HL-60/S4 treated with retinoic acid at 250 ng/mL for 4 days and 3 days (cell line): ENCODE data around the gene XRN2.
"Not testable (repeated sequence)": the region's sequence is repeated elsewhere in the genome, so short reads cannot be mapped to it uniquely, and the experiment has no call there.

ENCODE experiments used
- in situ Hi-C: fragments of 300-500 bp; cut with MboI; formaldehyde crosslinking; loops from 2 replicates; pipeline ENCODE4 v1.7.0; 2022; ENCODE audit warnings: low sequenced_read_pairs

The XRN2 gene

GRCh38 chr20:21344961-21345360, 41.8 kb downstream of the XRN2 start:
- in situ Hi-C loops, result no loop called here

- in situ Hi-C loops, result no loop called here
Observed at GRCh38 chr20:21352703-21353102, 49.6 kb downstream of the XRN2 start.

DNA sequence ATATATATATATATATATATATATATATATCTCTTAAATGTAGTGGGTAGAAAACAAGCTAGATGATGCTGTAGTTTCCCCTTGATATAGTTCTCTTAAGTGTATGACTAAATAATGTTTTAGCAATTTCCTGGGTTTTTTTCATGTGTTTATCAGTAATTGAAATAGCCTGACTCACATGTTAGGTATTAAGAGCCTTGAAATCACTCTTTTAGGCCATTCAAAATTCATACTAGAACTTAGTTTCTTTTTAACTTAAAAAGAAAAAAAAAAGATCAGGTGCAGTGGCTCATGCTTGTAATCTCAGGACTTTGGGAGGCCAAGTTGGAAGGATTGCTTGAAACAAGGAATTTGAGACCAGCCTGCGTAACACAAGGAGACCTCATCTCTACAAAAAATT, 50.1 kb downstream of the XRN2 start:
- in situ Hi-C loops, result no loop called here

- in situ Hi-C loops, result no loop called here
Observed at GRCh38 chr20:21355981-21356380, 52.9 kb downstream of the XRN2 start.

DNA sequence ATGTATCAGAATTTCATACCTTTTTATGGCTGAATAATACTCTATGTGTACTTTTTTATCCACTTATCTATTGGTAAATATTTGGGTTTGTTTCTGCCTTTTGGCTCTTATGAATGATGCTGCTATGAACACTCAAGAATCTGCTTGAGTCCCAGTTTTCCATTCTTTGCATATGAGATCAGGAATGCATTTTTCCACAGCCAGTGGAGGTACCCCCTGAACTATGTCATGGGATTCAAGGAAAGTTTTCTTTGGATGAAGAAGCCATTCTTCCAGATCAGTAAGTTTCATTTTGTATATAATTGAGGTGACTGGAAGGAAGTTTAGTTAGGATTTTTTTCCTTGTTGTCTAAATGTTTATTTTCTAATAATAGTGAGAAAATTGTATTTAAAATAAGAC, 53.3 kb downstream of the XRN2 start:
- in situ Hi-C loops, result no loop called here

- in situ Hi-C loops, result no loop called here
Observed at GRCh38 chr20:21357844-21358243, 54.7 kb downstream of the XRN2 start.

DNA sequence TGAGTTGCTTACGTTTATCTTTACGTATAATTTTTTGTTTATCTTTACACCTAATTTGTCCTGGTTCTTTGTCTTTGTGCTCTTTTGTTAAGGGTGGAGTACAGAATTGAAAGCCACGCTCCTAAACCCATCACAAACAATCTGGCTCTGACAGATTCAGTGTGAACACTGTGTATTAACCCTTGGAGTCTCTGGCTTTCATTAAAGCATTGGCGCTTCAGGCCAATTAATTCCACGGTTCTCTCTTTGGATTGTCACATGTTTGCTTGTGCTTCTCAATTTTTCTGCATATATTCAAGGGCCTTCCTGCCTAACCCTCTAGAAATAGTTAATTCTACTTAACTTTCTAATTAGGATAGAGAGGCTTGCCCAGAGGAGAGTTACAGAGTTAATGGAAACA, 55.6 kb downstream of the XRN2 start:
- in situ Hi-C loops, result no loop called here

DNA sequence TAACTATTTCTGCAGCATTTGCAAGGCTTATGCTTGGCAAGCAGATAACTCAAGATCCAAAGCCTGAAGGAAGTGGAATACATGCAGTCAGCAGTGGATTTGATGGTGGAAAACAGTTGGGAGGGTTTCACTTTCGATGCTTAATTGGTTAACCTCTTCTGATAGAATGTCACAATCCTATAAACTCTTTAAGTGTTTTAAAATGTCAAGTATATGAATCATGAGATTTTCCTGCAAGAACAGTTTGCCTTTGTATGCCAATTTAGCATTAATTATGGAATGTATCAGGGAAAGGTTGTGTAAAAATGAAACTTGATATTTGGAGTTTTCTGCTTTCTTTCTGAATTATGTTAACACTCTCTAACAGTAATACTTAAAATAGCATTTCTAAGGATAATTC, 57.6 kb downstream of the XRN2 start:
- in situ Hi-C loops, result no loop called here

DNA sequence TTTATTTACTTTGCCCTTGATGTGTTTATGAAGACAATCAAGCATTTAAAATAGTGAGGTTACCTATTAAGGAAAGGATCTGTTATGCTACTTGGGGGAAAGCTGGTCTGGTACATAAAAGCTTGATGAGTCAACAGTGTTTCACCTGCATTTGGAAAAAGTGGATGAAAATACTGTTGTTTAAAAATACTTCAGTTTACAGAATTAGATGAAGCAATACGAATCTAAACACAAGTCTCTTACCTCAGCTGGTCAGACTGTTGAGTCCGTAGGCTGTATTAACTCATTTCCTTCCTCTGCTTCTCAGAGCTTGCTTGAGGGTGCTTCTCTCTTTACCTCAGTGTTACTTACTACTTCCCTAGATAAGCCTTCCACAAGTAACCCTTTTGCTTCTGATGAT, 58.1 kb downstream of the XRN2 start:
- in situ Hi-C loops, result no loop called here

GRCh38 chr20:21364413-21364812, 61.3 kb downstream of the XRN2 start:
- in situ Hi-C loops, result no loop called here

DNA sequence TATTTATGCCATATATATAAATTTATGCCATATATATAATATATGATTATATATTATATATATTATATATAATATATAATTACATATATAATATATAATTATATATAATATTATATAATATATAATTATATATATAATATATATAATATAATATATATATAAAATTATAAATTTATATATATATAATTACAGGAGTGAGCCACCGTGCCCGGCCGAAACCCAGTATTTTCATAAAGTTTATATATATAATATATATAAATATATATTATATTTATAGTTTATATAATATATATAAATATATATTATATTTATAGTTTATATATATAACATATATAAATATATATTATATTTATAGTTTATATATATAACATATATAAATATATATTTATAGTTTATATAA, 62.6 kb downstream of the XRN2 start:
- in situ Hi-C loops, result no loop called here

GRCh38 chr20:21366273-21366672, 63.1 kb downstream of the XRN2 start:
- in situ Hi-C loops, result not testable (repeated sequence)

DNA sequence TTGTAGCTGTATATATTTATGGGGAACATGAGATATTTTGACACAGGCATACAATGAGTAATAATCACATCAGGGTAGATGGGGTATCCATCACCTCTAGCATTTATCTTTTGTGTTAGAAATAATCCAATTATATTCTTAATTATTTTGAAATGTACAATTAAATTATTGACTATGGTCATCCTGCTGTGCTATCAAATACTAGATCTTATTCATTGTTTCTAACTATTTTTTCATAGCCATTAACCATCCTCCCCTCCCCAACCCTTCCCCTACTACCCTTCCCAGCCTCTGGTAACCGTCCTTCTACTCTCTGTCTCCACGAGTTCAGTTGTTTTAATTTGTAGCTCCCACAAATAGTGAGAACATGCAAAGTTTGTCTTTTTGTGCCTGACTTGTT, 65.7 kb downstream of the XRN2 start:
- in situ Hi-C loops, result no loop called here

DNA sequence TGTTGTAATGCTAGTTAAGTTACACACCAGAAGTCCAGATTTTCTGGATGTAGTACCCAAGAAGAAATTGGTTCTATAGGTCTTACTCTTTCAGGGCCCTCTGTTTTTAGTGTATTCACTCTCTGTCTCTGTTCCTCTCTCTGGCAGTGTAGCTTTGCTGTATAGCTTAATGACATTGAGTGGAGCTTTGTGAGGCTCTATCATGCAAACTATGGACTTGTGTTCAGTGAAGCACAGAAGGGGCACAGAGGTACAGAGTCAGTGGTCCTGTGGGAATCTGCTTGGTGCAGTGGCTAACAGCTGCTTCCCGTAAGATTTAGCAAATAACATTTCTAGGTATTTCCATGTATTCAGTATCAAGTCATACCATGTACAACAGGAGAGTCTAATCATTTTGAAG, 68.1 kb downstream of the XRN2 start:
- in situ Hi-C loops, result no loop called here

DNA sequence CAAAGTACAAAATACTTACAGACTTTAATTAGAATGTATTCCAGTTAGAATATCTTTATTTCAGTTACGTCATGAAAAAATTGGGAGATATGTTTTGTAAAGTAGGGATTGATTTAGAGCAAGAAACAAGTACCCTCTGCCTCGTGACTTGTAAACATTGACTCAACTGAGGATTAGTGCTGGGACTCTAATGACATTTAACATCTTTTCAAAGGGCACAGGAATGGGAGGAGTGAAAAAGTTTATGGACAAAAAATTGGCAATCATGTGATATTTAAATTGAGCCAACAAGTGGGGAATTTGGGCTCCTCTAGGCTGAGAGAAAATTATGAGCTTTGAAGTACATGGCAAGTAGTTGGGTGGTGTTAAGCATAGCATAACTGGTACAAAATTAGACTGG, 68.9 kb downstream of the XRN2 start:
- in situ Hi-C loops, result no loop called here

DNA sequence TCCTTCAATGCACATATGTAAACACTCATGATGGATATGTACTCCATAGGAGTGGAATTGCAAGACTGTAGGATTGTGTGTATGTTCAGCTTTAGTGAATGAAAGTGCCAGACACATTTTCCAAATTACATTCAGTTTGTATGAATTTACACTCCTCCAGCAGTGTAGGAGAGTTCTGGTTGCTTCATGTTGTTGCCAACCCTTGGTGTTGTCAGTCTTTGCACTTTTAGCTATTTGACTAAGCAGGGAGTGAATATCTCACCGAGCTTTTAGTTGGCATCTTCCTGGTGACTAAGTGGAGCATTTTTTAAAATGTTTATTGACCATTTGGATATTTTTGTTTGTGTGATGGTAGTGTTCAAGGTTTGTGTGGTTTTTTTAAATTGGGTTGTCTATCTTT, 70.3 kb downstream of the XRN2 start:
- in situ Hi-C loops, result no loop called here

DNA sequence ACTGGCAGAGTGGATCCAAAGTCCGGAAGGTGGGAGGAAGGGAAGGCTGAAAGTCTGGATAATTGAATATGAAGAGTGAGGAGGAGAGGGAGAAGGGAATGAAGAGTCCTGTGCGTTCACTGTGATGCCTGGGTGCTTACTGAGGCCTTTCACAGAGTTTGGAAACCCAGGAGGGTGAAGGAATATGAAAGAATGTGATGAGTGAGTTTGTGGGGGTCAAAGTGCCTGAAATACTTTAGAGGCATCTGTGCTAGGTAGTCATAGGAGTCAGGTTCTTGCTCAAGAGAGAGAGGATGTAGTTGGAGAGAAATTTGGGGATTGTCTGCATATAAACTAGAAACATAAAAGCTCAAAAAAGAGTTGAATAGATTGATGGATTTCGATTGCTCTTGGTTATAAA, 73.5 kb downstream of the XRN2 start:
- in situ Hi-C loops, result no loop called here

DNA sequence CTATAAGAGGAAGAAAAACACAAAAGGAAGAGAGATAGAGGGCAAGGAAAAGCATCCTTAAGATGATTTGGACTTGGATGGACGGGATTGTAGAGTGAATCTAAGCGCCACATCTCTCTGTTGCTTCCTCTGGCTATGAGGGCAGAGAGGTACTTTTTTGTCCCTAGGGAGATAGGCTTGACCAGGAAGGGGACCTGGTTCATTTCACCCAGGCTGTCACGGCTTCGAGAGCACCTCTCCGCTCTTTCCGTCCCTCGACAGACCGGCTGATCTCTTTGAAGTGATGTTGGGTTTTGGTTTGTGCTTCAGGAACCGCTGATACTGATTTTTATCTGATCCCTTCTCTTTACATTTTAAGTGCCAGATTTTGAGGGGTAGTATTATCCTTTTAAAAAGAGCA, 74.6 kb downstream of the XRN2 start:
- in situ Hi-C loops, result no loop called here

DNA sequence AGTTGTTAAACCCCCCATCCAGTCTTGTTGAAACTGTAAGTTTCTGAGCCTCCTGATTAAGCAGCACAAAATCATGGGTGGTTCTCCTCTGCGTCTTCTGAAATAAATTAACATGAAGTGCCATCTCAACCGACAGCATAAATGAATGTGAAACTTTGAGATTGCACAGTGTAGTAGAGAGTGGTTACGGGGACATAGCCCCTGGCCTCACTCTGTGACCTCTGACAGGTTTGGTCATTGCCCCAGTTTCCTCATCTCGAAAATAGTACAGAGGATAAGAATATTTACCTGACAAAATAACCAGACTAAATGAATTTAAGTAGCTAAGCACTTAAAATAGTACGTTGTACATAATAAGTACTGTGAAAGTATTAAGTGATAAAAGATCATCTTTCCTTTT, 75.1 kb downstream of the XRN2 start:
- in situ Hi-C loops, result no loop called here

DNA sequence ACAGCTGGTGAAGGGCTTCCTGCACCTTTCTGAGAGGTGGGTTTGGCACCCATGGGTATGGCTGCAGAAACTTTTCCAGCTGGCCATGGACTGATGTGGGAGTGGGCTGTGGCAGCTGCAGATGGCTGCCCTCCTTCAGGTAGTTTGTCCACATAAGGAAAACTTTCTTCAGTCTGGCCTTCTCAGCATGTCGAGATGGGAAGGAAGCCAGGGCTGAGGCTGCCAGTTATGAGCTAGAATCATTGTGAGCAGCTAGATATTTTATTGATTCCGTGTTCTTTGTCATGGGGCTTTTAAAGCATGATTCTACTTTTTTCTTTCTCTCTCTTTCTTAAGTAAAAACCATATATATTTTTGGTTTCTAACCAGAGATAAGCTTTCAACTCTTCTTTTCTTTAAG, 77.6 kb downstream of the XRN2 start:
- in situ Hi-C loops, result no loop called here

GRCh38 chr20:21381619-21382018, 78.5 kb downstream of the XRN2 start:
- in situ Hi-C loops, result no loop called here

DNA sequence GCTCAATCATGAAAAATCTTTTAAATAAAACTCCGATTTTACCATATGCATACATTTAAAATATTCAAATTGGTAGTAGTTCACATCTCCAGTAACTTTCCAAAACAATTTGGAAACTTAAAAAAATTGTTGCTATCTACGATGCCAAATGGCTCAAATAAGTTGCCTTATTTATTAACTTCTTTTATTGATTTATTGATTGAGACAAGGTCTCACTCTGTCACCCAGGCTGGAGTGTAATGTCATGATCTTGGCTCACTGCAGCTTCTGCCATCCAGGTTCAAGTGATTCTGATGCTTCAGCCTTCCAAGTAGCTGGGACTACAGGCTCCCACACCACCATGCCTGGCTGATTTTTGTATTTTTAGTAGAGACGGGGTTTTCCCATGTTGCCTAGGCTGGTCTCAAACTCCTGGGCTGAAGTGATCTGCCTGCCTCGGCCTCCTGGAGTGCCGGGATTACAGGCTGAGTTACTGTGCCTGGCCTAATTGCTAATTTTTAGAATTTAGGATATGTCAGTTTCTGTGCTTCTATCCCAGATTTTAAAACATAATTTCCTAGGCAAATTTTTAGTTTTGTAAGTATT, 81.3 kb downstream of the XRN2 start:
- in situ Hi-C loops, result no loop called here

DNA sequence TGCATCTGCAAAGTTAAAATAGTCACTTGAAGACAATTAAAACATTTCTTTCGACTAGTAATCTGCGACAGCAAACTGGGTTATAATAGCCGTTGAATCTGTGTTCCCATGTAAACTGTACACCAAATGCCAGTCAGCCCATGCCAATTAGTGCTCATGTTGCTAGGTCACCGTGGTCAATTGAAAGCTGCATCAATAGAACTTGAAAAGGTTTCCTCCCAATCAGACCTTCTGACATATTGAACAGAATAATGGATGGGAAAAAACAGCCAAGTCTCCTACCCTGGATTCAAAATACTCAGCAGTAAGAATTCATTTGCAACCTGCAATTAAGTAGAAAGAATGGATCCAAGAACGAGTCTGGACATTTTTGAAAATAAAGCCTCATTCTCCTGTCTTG, 83.0 kb downstream of the XRN2 start:
- in situ Hi-C loops, result no loop called here

GRCh38 chr20:21387528-21387927, 84.4 kb downstream of the XRN2 start:
- in situ Hi-C loops, result no loop called here
